GM13976 (cell line): ENCODE data around the gene EPS15.

Experiments used
- DNase-seq: peaks from one replicate; pipeline ENCODE4 v3.0.0; 2012; ENCODE audit warnings: low spot score
- in situ Hi-C: fragments of 300-500 bp; cut with MboI; formaldehyde crosslinking; loops from one replicate; pipeline ENCODE4 v1.12.0; 2022; ENCODE audit warnings: low sequenced_read_pairs, mixed read lengths, inconsistent platforms; ENCODE audit not compliant: unreplicated experiment
- TF ChIP-seq, protein P1 (sequence below): IDR thresholded peaks from 2 replicates; pipeline ENCODE4 v1.5.1; 2012; ENCODE audit warnings: borderline replicate concordance, mild to moderate bottlenecking; ENCODE audit not compliant: insufficient read depth; ENCODE audit errors: extremely low read depth, missing control alignments, control extremely low read depth

Gene EPS15

GRCh38 chr1:51560034-51560433, 41.0 kb upstream of the EPS15 start:
- DNase-seq = no peak
- in situ Hi-C loops = no loop called here
- TF ChIP-seq, protein P1, sequence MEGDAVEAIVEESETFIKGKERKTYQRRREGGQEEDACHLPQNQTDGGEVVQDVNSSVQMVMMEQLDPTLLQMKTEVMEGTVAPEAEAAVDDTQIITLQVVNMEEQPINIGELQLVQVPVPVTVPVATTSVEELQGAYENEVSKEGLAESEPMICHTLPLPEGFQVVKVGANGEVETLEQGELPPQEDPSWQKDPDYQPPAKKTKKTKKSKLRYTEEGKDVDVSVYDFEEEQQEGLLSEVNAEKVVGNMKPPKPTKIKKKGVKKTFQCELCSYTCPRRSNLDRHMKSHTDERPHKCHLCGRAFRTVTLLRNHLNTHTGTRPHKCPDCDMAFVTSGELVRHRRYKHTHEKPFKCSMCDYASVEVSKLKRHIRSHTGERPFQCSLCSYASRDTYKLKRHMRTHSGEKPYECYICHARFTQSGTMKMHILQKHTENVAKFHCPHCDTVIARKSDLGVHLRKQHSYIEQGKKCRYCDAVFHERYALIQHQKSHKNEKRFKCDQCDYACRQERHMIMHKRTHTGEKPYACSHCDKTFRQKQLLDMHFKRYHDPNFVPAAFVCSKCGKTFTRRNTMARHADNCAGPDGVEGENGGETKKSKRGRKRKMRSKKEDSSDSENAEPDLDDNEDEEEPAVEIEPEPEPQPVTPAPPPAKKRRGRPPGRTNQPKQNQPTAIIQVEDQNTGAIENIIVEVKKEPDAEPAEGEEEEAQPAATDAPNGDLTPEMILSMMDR = no peak

- TF ChIP-seq, protein P1 = no peak
- in situ Hi-C loops = no loop called here
- no peak for DNase-seq
These were observed 40.4 kb upstream of the EPS15 start for GRCh38 chr1:51559501-51559900.

- in situ Hi-C loops = no loop called here
- no peak for DNase-seq
- TF ChIP-seq, protein P1 = no peak
These were observed 40.0 kb upstream of the EPS15 start for GRCh38 chr1:51559064-51559500.

- no peak for DNase-seq
- in situ Hi-C loops = no loop called here
- TF ChIP-seq, protein P1 = no peak
These were observed 39.4 kb upstream of the EPS15 start for GRCh38 chr1:51558375-51558924.

- TF ChIP-seq, protein P1 = no peak
- no peak for DNase-seq
- in situ Hi-C loops = no loop called here
These were observed 38.1 kb upstream of the EPS15 start for GRCh38 chr1:51557168-51557567.

DNA sequence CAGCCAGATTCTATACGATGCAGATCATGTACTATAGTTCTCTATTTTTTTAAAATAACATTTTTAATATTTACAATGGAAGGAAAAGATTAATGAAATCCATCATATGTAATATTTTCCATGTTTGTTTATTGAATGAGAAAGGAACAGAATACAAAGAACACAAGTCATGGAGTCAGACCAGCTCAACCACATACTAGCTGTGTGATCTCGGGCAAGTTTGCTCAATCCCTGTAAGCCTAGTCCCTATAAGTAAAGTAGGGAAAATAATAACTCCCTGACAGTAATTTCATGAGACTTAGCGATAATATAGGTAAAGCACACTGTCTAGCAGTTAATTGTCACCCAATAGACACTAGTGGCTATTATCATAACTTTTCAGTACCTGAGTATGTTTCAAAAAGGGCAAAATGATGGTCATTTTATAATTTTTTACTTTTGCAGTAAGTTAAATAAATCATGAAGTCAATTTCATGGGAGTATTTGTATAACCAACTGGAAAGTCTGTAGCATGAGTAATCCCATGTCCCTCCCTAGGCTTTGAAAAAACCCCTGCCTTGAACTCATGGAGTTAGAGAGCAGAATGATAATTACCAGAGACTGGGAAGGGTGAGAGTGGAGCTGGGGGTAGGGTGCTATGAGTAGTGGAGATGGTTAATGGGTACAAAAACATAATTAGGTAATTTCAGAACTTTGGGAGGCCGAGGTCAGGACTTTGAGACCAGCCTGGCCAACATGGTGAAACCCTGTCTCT, 37.0 kb upstream of the EPS15 start:
- in situ Hi-C loops = no loop called here
- TF ChIP-seq, protein P1 = no peak
- no peak for DNase-seq
